GM12878 (cell line): Measurements from ENCODE around the gene ITPRIP.

Experiments
- BRCA1 ChIP-seq: IDR thresholded peaks from 2 replicates; pipeline ENCODE4 v1.6.1; 2011; ENCODE audit warnings: low read depth, low read length, improper control_type of control experiment
- CHD1 ChIP-seq: IDR thresholded peaks from 2 replicates; pipeline ENCODE4 v1.6.1; 2012; ENCODE audit warnings: low read depth, low read length, improper control_type of control experiment
- CTCF ChIP-seq, 3 experiments: IDR thresholded peaks in 2 of 3; conservative IDR thresholded peaks in 1 of 3; 2 replicates each; pipeline ENCODE4 v1.5.1; 2011; ENCODE audit warnings: low read depth in 3 of 3, low read length in 3 of 3, mild to moderate bottlenecking in 3 of 3, control low read depth in 2 of 3, moderate library complexity in 2 of 3, inconsistent platforms in 1 of 3, mixed read lengths in 1 of 3; ENCODE audit not compliant: control insufficient read depth in 2 of 3, insufficient read depth in 1 of 3; ENCODE audit errors: extremely low read depth in 1 of 3
- GABPA ChIP-seq: IDR thresholded peaks from 2 replicates; pipeline ENCODE4 v1.6.1; 2014; ENCODE audit warnings: antibody characterized with exemption, low read depth, mild to moderate bottlenecking, inconsistent platforms
- POLR2AphosphoS2 ChIP-seq: IDR thresholded peaks from 2 replicates; pipeline ENCODE4 v1.6.1; 2011; ENCODE audit warnings: low read depth, mild to moderate bottlenecking, low read length, improper control_type of control experiment, moderate library complexity
- RAD51 ChIP-seq: fragments of 450-650 bp; IDR thresholded peaks from 2 replicates; pipeline ENCODE4 v1.6.1; 2016; ENCODE audit warnings: moderate library complexity, mild to moderate bottlenecking, inconsistent platforms
- STAT1 ChIP-seq: fragments of 450-650 bp; conservative IDR thresholded peaks from 2 replicates; pipeline ENCODE4 v1.6.1; 2014; ENCODE audit warnings: antibody characterized with exemption, mild to moderate bottlenecking
- TF ChIP-seq, protein P1 (sequence below): fragments of 450-650 bp; IDR thresholded peaks from 2 replicates; pipeline ENCODE4 v1.6.1; 2017; ENCODE audit warnings: mild to moderate bottlenecking, moderate library complexity

DNA sequence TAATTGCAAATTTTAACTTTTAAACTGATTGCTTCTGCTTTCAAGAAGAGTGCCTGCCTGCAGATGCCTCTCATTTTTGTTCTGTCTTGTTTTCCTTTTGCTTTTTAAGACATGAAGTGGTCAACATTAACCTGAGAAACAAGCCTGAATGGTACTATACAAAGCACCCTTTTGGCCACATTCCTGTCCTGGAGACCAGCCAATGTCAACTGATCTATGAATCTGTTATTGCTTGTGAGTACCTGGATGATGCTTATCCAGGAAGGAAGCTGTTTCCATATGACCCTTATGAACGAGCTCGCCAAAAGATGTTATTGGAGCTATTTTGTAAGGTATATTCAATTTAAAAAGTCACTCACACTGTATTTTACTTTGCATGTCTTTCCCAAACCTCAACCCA, 60.5 kb downstream of the ITPRIP start:
- TF ChIP-seq CTCF (IDR thresholded peaks at IDR 0.05 in 2 of 3, conservative IDR thresholded peaks at IDR 0.05 in 1 of 3; ENCODE audit: control insufficient read depth in 2 of 3, extremely low read depth in 1 of 3, insufficient read depth in 1 of 3, low read depth in 3 of 3, low read length in 3 of 3) (no peak), POLR2AphosphoS2 (no peak), CHD1 (no peak), RAD51 (no peak), GABPA (no peak), BRCA1 (no peak), STAT1 (no peak)
- TF ChIP-seq, protein P1, sequence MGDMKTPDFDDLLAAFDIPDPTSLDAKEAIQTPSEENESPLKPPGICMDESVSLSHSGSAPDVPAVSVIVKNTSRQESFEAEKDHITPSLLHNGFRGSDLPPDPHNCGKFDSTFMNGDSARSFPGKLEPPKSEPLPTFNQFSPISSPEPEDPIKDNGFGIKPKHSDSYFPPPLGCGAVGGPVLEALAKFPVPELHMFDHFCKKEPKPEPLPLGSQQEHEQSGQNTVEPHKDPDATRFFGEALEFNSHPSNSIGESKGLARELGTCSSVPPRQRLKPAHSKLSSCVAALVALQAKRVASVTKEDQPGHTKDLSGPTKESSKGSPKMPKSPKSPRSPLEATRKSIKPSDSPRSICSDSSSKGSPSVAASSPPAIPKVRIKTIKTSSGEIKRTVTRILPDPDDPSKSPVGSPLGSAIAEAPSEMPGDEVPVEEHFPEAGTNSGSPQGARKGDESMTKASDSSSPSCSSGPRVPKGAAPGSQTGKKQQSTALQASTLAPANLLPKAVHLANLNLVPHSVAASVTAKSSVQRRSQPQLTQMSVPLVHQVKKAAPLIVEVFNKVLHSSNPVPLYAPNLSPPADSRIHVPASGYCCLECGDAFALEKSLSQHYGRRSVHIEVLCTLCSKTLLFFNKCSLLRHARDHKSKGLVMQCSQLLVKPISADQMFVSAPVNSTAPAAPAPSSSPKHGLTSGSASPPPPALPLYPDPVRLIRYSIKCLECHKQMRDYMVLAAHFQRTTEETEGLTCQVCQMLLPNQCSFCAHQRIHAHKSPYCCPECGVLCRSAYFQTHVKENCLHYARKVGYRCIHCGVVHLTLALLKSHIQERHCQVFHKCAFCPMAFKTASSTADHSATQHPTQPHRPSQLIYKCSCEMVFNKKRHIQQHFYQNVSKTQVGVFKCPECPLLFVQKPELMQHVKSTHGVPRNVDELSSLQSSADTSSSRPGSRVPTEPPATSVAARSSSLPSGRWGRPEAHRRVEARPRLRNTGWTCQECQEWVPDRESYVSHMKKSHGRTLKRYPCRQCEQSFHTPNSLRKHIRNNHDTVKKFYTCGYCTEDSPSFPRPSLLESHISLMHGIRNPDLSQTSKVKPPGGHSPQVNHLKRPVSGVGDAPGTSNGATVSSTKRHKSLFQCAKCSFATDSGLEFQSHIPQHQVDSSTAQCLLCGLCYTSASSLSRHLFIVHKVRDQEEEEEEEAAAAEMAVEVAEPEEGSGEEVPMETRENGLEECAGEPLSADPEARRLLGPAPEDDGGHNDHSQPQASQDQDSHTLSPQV, result no peak
